H1 (cell line): ENCODE data around the gene RTEL1.
A peak's percentile ranks its signal among the peaks of the same experiment; 100 is the strongest.

Experiments
- ATF2 ChIP-seq: IDR thresholded peaks from 2 replicates; pipeline ENCODE4 v1.6.1; 2012; ENCODE audit warnings: low read length, inconsistent platforms
- CREB1 ChIP-seq: IDR thresholded peaks from 2 replicates; pipeline ENCODE4 v1.6.1; 2012; ENCODE audit warnings: inconsistent platforms
- CTCF ChIP-seq, 3 experiments: IDR thresholded peaks; 1 replicate in 2 of 3; 2 replicates in 1 of 3; pipeline versions ENCODE4 v1.5.1 to v1.6.1; 2011; ENCODE audit warnings: low read length in 3 of 3, mild to moderate bottlenecking in 3 of 3, inconsistent platforms in 2 of 3, low read depth in 1 of 3, moderate library complexity in 1 of 3; ENCODE audit not compliant: insufficient read depth in 1 of 3; ENCODE audit errors: control extremely low read depth in 1 of 3
- EZH2 ChIP-seq: fragments of 200-600 bp; sonication (generic); IDR thresholded peaks from 2 replicates; pipeline ENCODE4 v1.7.1; 2012; ENCODE audit warnings: low read depth, mild to moderate bottlenecking, moderate library complexity, low read length, inconsistent platforms; ENCODE audit not compliant: severe bottlenecking
- JUN ChIP-seq: IDR thresholded peaks from 2 replicates; pipeline ENCODE4 v1.6.1; 2011; ENCODE audit warnings: low read depth, mild to moderate bottlenecking, improper control_type of control experiment, low read length
- MAX ChIP-seq: IDR thresholded peaks from 2 replicates; pipeline ENCODE4 v1.6.1; 2012; ENCODE audit warnings: inconsistent platforms
- POLR2A ChIP-seq, 2 experiments: IDR thresholded peaks; 1 replicate in 1 of 2; 2 replicates in 1 of 2; pipeline ENCODE4 v1.6.1; 2011; ENCODE audit warnings: low read depth in 2 of 2, low read length in 2 of 2, mild to moderate bottlenecking in 2 of 2; ENCODE audit errors: control extremely low read depth in 1 of 2
- POLR2AphosphoS5 ChIP-seq: IDR thresholded peaks from 2 replicates; pipeline ENCODE4 v1.6.1; 2011; ENCODE audit warnings: low read depth, low read length
- RFX5 ChIP-seq: IDR thresholded peaks from 2 replicates; pipeline ENCODE4 v1.6.1; 2011; ENCODE audit warnings: low read depth, low read length, improper control_type of control experiment, borderline replicate concordance

- TF ChIP-seq POLR2A (IDR thresholded peaks at IDR 0.05; ENCODE audit: control extremely low read depth in 1 of 2, low read depth in 2 of 2, low read length in 2 of 2) (peak in 1 of 2 experiments; percentile 49; a peak in 1 of 3 replicates), CTCF (IDR thresholded peaks at IDR 0.05; ENCODE audit: control extremely low read depth in 1 of 3, insufficient read depth in 1 of 3, low read depth in 1 of 3, low read length in 3 of 3) (no peak), ATF2 (no peak), CREB1 (no peak), EZH2 (no peak), MAX (no peak), POLR2AphosphoS5 (no peak; the same call in 1 of the 2 replicates), JUN (no peak), RFX5 (no peak)
Observed at GRCh38 chr20:63696306-63696627, 38.2 kb downstream of the RTEL1 start.
